ENCODE data around the gene CNTNAP2.
"Not testable (repeated sequence)": the region's sequence is repeated elsewhere in the genome, so short reads cannot be mapped to it uniquely, and the experiment has no call there.

Gene CNTNAP2

DNA sequence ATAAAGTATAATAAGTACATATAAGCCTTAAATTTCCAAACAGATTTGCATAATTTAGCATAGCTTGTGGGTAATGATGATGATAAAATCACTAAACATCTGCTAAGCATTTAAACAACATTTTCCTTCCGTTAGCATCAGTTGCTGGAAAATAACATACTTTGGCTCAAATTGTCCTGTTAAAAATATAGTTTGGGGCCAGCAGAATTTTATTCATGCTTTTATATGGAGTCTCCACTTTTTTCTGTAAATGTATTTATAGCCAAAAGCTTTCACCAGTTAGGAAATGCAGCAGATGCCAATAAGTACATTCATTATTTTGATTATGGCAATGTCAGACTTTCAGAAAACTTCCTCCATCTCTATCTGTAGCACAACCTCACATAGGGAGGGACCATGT lies 107.2 kb downstream of the CNTNAP2 start:
- no peak for TF ChIP-seq EZH2 (IDR thresholded peaks at IDR 0.05)
- no peak for TF ChIP-seq FOXP2 (optimal IDR thresholded peaks at IDR 0.05; ENCODE audit: control extremely low read depth, extremely low read length, insufficient read depth)
- TF ChIP-seq POLR2AphosphoS5 (IDR thresholded peaks at IDR 0.05; ENCODE audit: borderline replicate concordance, low read depth, low read length) = no peak
- H3K4me3 ChIP-seq = no peak overlapping the region
- no peak overlapping the region for H3K27ac ChIP-seq

GRCh38 chr7:146232604-146233003 lies 116.0 kb downstream of the CNTNAP2 start:
- no peaks in the 10 kb centered on the region for H3K36me3 ChIP-seq (ENCODE audit: insufficient read depth, low read length)
- no peak for DNase-seq (ENCODE audit: low read depth, low spot score)
- no peak overlapping the region for H3K9ac ChIP-seq (ENCODE audit: insufficient read length)
- H3K9me3 ChIP-seq (ENCODE audit: low read depth, low read length) = no peaks in the 10 kb centered on the region
- H3K4me3 ChIP-seq = no peak overlapping the region
- TF ChIP-seq FOXP2 (optimal IDR thresholded peaks at IDR 0.05; ENCODE audit: control extremely low read depth, extremely low read length, insufficient read depth) = no peak
- no peak for TF ChIP-seq POLR2AphosphoS5 (IDR thresholded peaks at IDR 0.05; ENCODE audit: borderline replicate concordance, low read depth, low read length)
- TF ChIP-seq EZH2 (IDR thresholded peaks at IDR 0.05) = no peak
- no peak overlapping the region for H3K27ac ChIP-seq

More for the DNA sequence above, 107.2 kb downstream of the CNTNAP2 start:
- Histone ChIP-seq H3K36me3 (ENCODE audit: insufficient read depth, low read length) (no peaks in the 10 kb centered on the region), H3K9me3 (ENCODE audit: low read depth, low read length) (no peaks in the 10 kb centered on the region), H3K9ac (ENCODE audit: insufficient read length) (no peak overlapping the region)
- DNase-seq (ENCODE audit: low read depth, low spot score) = no peak

- Histone ChIP-seq H3K4me3 (no peak overlapping the region), H3K9me3 (ENCODE audit: low read depth, low read length) (no peaks in the 10 kb centered on the region), H3K9ac (ENCODE audit: insufficient read length) (no peak overlapping the region), H3K36me3 (ENCODE audit: insufficient read depth, low read length) (no peaks in the 10 kb centered on the region), H3K27ac (no peak overlapping the region)
- no peak for TF ChIP-seq EZH2 (IDR thresholded peaks at IDR 0.05)
- no peak for DNase-seq (ENCODE audit: low read depth, low spot score)
Observed at GRCh38 chr7:146235195-146235594, 118.6 kb downstream of the CNTNAP2 start.

- DNase-seq (ENCODE audit: low read depth, low spot score) = no peak
- Histone ChIP-seq H3K9ac (ENCODE audit: insufficient read length) (no peak overlapping the region), H3K9me3 (ENCODE audit: low read depth, low read length) (no peaks in the 10 kb centered on the region), H3K4me3 (no peak overlapping the region), H3K36me3 (ENCODE audit: insufficient read depth, low read length) (no peaks in the 10 kb centered on the region), H3K27ac (no peak overlapping the region)
- no peak for TF ChIP-seq EZH2 (IDR thresholded peaks at IDR 0.05)
- no peak for TF ChIP-seq FOXP2 (optimal IDR thresholded peaks at IDR 0.05; ENCODE audit: control extremely low read depth, extremely low read length, insufficient read depth)
- TF ChIP-seq POLR2AphosphoS5 (IDR thresholded peaks at IDR 0.05; ENCODE audit: borderline replicate concordance, low read depth, low read length) = no peak
Observed at GRCh38 chr7:146242661-146243060, 126.1 kb downstream of the CNTNAP2 start.

- not testable (repeated sequence) for H3K36me3 ChIP-seq (ENCODE audit: insufficient read depth, low read length); H3K27ac ChIP-seq; DNase-seq (ENCODE audit: low read depth, low spot score); H3K9ac ChIP-seq (ENCODE audit: insufficient read length); H3K9me3 ChIP-seq (ENCODE audit: low read depth, low read length); H3K4me3 ChIP-seq
Observed at GRCh38 chr7:146247991-146248390, 131.4 kb downstream of the CNTNAP2 start.

GRCh38 chr7:146248744-146249143 lies 132.1 kb downstream of the CNTNAP2 start:
- H3K9ac ChIP-seq (ENCODE audit: insufficient read length); H3K36me3 ChIP-seq (ENCODE audit: insufficient read depth, low read length); H3K4me3 ChIP-seq; H3K27ac ChIP-seq; H3K9me3 ChIP-seq (ENCODE audit: low read depth, low read length); DNase-seq (ENCODE audit: low read depth, low spot score): not testable (repeated sequence)

GRCh38 chr7:146249272-146249671 lies 132.7 kb downstream of the CNTNAP2 start:
- H3K27ac ChIP-seq = no peak overlapping the region
- H3K9ac ChIP-seq (ENCODE audit: insufficient read length) = no peak overlapping the region
- TF ChIP-seq EZH2 (IDR thresholded peaks at IDR 0.05) (no peak), POLR2AphosphoS5 (IDR thresholded peaks at IDR 0.05; ENCODE audit: borderline replicate concordance, low read depth, low read length) (no peak), FOXP2 (optimal IDR thresholded peaks at IDR 0.05; ENCODE audit: control extremely low read depth, extremely low read length, insufficient read depth) (no peak)
- no peaks in the 10 kb centered on the region for H3K9me3 ChIP-seq (ENCODE audit: low read depth, low read length)
- H3K36me3 ChIP-seq (ENCODE audit: insufficient read depth, low read length) = no peaks in the 10 kb centered on the region
- no peak for DNase-seq (ENCODE audit: low read depth, low spot score)
- no peak overlapping the region for H3K4me3 ChIP-seq

- H3K27ac ChIP-seq = no peak overlapping the region
- no peaks in the 10 kb centered on the region for H3K9me3 ChIP-seq (ENCODE audit: low read depth, low read length)
- H3K9ac ChIP-seq (ENCODE audit: insufficient read length) = no peak overlapping the region
- TF ChIP-seq POLR2AphosphoS5 (IDR thresholded peaks at IDR 0.05; ENCODE audit: borderline replicate concordance, low read depth, low read length) = no peak
- no peak for TF ChIP-seq EZH2 (IDR thresholded peaks at IDR 0.05)
- TF ChIP-seq FOXP2 (optimal IDR thresholded peaks at IDR 0.05; ENCODE audit: control extremely low read depth, extremely low read length, insufficient read depth) = no peak
- H3K4me3 ChIP-seq = no peak overlapping the region
- no peaks in the 10 kb centered on the region for H3K36me3 ChIP-seq (ENCODE audit: insufficient read depth, low read length)
- DNase-seq (ENCODE audit: low read depth, low spot score) = no peak
Observed at GRCh38 chr7:146255609-146256008, 139.0 kb downstream of the CNTNAP2 start.

- DNase-seq (ENCODE audit: low read depth, low spot score) = no peak
- Histone ChIP-seq H3K36me3 (ENCODE audit: insufficient read depth, low read length) (no peaks in the 10 kb centered on the region), H3K9ac (ENCODE audit: insufficient read length) (no peak overlapping the region), H3K9me3 (ENCODE audit: low read depth, low read length) (no peaks in the 10 kb centered on the region), H3K27ac (no peak overlapping the region), H3K4me3 (no peak overlapping the region)
- TF ChIP-seq FOXP2 (optimal IDR thresholded peaks at IDR 0.05; ENCODE audit: control extremely low read depth, extremely low read length, insufficient read depth) (no peak), POLR2AphosphoS5 (IDR thresholded peaks at IDR 0.05; ENCODE audit: borderline replicate concordance, low read depth, low read length) (no peak), EZH2 (IDR thresholded peaks at IDR 0.05) (no peak)
Observed at GRCh38 chr7:146262527-146262926, 145.9 kb downstream of the CNTNAP2 start.

DNA sequence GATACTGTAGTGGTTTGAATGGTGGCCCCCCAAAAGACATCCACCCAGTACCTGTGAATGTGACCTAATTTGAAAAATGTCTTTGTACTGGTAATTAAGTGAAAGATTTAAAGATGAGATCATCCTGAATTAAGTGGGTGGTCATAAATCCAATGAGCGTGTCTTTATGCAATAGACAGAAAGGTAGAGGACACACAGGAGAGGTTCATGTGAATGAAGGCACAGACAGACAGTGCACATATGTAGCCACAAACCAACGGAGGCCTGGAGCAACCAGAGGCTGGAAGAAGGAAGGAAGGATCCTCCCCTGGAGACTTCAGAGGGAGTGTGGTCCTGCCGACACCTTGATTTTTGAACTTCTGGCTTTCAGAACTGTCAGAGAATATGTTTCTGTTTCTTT lies 160.3 kb downstream of the CNTNAP2 start:
- no peak for DNase-seq (ENCODE audit: low read depth, low spot score)
- H3K27ac ChIP-seq = no peak overlapping the region
- TF ChIP-seq EZH2 (IDR thresholded peaks at IDR 0.05) (no peak), FOXP2 (optimal IDR thresholded peaks at IDR 0.05; ENCODE audit: control extremely low read depth, extremely low read length, insufficient read depth) (no peak), POLR2AphosphoS5 (IDR thresholded peaks at IDR 0.05; ENCODE audit: borderline replicate concordance, low read depth, low read length) (no peak)
- no peak overlapping the region for H3K4me3 ChIP-seq
- no peaks in the 10 kb centered on the region for H3K36me3 ChIP-seq (ENCODE audit: insufficient read depth, low read length)
- H3K9me3 ChIP-seq (ENCODE audit: low read depth, low read length) = no peaks in the 10 kb centered on the region
- H3K9ac ChIP-seq (ENCODE audit: insufficient read length) = no peak overlapping the region
